Loucy (cell line): ENCODE data around the gene MMP20.

Source experiments
- H2AFZ ChIP-seq: fragments of 200-600 bp; sonication (generic); 2 replicates; pipeline ENCODE4 v1.6.0; 2016; ENCODE audit warnings: antibody characterized with exemption, mild to moderate bottlenecking, low read length, moderate library complexity
- H3F3A ChIP-seq: fragments of 200-600 bp; 2 replicates; pipeline ENCODE4 v1.6.0; 2016; ENCODE audit warnings: antibody characterized with exemption, low read depth, mild to moderate bottlenecking
- H3K27me3 ChIP-seq: fragments of 200-600 bp; sonication (generic); 2 replicates; pipeline ENCODE4 v1.6.1; 2014; ENCODE audit warnings: low read length, mild to moderate bottlenecking; ENCODE audit not compliant: insufficient read depth, poor library complexity, severe bottlenecking
- H3K36me3 ChIP-seq: fragments of 200-600 bp; sonication (generic); 2 replicates; pipeline ENCODE4 v1.6.1; 2016; ENCODE audit warnings: low read length; ENCODE audit not compliant: insufficient read depth
- H3K4me1 ChIP-seq: fragments of 200-600 bp; sonication (generic); 2 replicates; pipeline ENCODE4 v1.5.1; 2014; ENCODE audit warnings: low read length, mild to moderate bottlenecking; ENCODE audit not compliant: insufficient read depth, poor library complexity, severe bottlenecking
- H3K4me2 ChIP-seq: fragments of 200-600 bp; sonication (generic); 2 replicates; pipeline ENCODE4 v1.6.0; 2014; ENCODE audit warnings: antibody characterized with exemption, low read length, low read depth, mild to moderate bottlenecking; ENCODE audit not compliant: poor library complexity, severe bottlenecking
- H3K4me3 ChIP-seq: fragments of 200-600 bp; sonication (generic); 2 replicates; pipeline ENCODE4 v1.5.1; 2014; ENCODE audit warnings: low read length, mild to moderate bottlenecking, mixed read lengths; ENCODE audit not compliant: poor library complexity, severe bottlenecking
- H3K79me2 ChIP-seq: fragments of 200-600 bp; sonication (generic); 2 replicates; pipeline ENCODE4 v1.6.1; 2014; ENCODE audit warnings: low read length; ENCODE audit not compliant: insufficient read depth
- H3K9ac ChIP-seq: fragments of 200-600 bp; sonication (generic); 2 replicates; pipeline ENCODE4 v1.6.0; 2014; ENCODE audit warnings: mild to moderate bottlenecking, low read depth, low read length, moderate library complexity; ENCODE audit not compliant: poor library complexity, severe bottlenecking
- H3K9me2 ChIP-seq: fragments of 200-600 bp; sonication (generic); replicated peaks from 2 replicates; pipeline ENCODE4 v1.6.1; 2016; ENCODE audit warnings: low read depth, low read length, mixed read lengths
- H3K9me3 ChIP-seq: fragments of 200-600 bp; sonication (generic); 2 replicates; pipeline ENCODE4 v1.6.1; 2014; ENCODE audit warnings: mild to moderate bottlenecking, antibody characterized with exemption, low read length, low read depth; ENCODE audit not compliant: insufficient read depth
- H4K20me1 ChIP-seq: fragments of 200-600 bp; sonication (generic); 2 replicates; pipeline ENCODE4 v1.6.0; 2014; ENCODE audit warnings: antibody characterized with exemption, low read length, mild to moderate bottlenecking; ENCODE audit not compliant: insufficient read depth, poor library complexity, severe bottlenecking
- CTCF ChIP-seq: fragments of 200-600 bp; sonication (generic); conservative IDR thresholded peaks from 2 replicates; pipeline ENCODE4 v1.5.1; 2014; ENCODE audit warnings: mild to moderate bottlenecking, antibody characterized with exemption, low read length
- EZH2phosphoT487 ChIP-seq: fragments of 200-600 bp; IDR thresholded peaks from 2 replicates; pipeline ENCODE4 v1.6.1; 2018; ENCODE audit warnings: antibody characterized with exemption, mild to moderate bottlenecking, moderate library complexity, borderline replicate concordance

Gene MMP20

DNA sequence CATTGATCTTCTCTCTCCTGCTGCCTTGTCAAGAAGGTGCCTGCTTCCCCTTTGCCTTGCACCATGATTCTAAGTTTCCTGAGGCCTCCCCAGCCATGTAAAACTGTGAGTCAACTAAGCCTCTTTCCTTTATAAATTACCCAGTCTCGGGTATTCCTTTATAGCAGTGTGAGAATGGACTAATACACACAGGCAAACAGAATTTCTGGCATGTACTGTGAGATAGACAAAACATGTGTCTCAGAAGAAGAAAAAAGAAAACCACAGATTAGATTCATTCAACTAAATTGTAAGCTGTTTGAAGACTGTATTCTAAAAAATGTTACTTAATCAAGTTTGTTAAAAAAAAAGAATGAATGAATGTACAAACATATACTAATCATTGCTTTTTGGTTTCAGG, 1.5 kb upstream of the MMP20 start:
- H3F3A ChIP-seq, result no peaks in the 10 kb centered on the region
- H2AFZ ChIP-seq, result no peak overlapping the region
- H3K4me1 ChIP-seq, result peaks cover 2% of the 10 kb centered on the region
- TF ChIP-seq CTCF, result no peak
- H4K20me1 ChIP-seq, result no peaks in the 10 kb centered on the region
- H3K4me3 ChIP-seq, result no peak overlapping the region
- no peaks in the 10 kb centered on the region for H3K9me2 ChIP-seq
- no peaks in the 10 kb centered on the region for H3K79me2 ChIP-seq
- no peaks in the 10 kb centered on the region for H3K36me3 ChIP-seq
- H3K4me2 ChIP-seq, result no peak overlapping the region
- H3K9me3 ChIP-seq, result no peaks in the 10 kb centered on the region
- H3K27me3 ChIP-seq, result no peaks in the 10 kb centered on the region
- H3K9ac ChIP-seq, result no peak overlapping the region

GRCh38 chr11:102623998-102624397, 1.1 kb downstream of the MMP20 start:
- Histone ChIP-seq H3F3A (no peaks in the 10 kb centered on the region), H3K4me3 (no peak overlapping the region), H3K4me2 (no peak overlapping the region), H3K79me2 (no peaks in the 10 kb centered on the region), H3K4me1 (peaks cover 3% of the 10 kb centered on the region), H3K36me3 (no peaks in the 10 kb centered on the region), H3K27me3 (no peaks in the 10 kb centered on the region), H3K9me3 (no peaks in the 10 kb centered on the region), H3K9me2 (no peaks in the 10 kb centered on the region), H2AFZ (no peak overlapping the region), H4K20me1 (no peaks in the 10 kb centered on the region), H3K9ac (no peak overlapping the region)
- TF ChIP-seq CTCF, result no peak
- TF ChIP-seq EZH2phosphoT487, result no peak

- H4K20me1 ChIP-seq, result no peaks in the 10 kb centered on the region
- H3K4me2 ChIP-seq, result no peak overlapping the region
- no peaks in the 10 kb centered on the region for H3K36me3 ChIP-seq
- no peaks in the 10 kb centered on the region for H3K79me2 ChIP-seq
- H3K4me1 ChIP-seq, result peaks cover 3% of the 10 kb centered on the region
- H2AFZ ChIP-seq, result no peak overlapping the region
- no peaks in the 10 kb centered on the region for H3K9me2 ChIP-seq
- H3K9ac ChIP-seq, result no peak overlapping the region
- H3K9me3 ChIP-seq, result no peaks in the 10 kb centered on the region
- H3F3A ChIP-seq, result no peaks in the 10 kb centered on the region
- H3K4me3 ChIP-seq, result no peak overlapping the region
- H3K27me3 ChIP-seq, result no peaks in the 10 kb centered on the region
- TF ChIP-seq CTCF, result no peak
- no peak for TF ChIP-seq EZH2phosphoT487
Measured at GRCh38 chr11:102623128-102623527, 2.0 kb downstream of the MMP20 start.
